HG02798 (cell line): ENCODE results near the gene RIBC1.
"Not testable (repeated sequence)": the region's sequence is repeated elsewhere in the genome, so short reads cannot be mapped to it uniquely, and the experiment has no call there.

Source experiments
- ATAC-seq: cut with Tn5 transposase; IDR thresholded peaks from one replicate; pipeline ENCODE4 v1.9.1; 2021; ENCODE audit warnings: mild to moderate bottlenecking; ENCODE audit not compliant: unreplicated experiment, poor library complexity

The RIBC1 gene

GRCh38 chrX:53433651-53434639, 11.3 kb downstream of the RIBC1 start, which contains the start of gene HSD17B10:
TSS of gene HSD17B10 (minus strand) at chrX:53434370. CDS start at chrX:53434345, 25 bp downstream.
- ATAC-seq, result peak; percentile 98

GRCh38 chrX:53435997-53436396, 13.3 kb downstream of the RIBC1 start:
- ATAC-seq, result peak; percentile 67

DNA sequence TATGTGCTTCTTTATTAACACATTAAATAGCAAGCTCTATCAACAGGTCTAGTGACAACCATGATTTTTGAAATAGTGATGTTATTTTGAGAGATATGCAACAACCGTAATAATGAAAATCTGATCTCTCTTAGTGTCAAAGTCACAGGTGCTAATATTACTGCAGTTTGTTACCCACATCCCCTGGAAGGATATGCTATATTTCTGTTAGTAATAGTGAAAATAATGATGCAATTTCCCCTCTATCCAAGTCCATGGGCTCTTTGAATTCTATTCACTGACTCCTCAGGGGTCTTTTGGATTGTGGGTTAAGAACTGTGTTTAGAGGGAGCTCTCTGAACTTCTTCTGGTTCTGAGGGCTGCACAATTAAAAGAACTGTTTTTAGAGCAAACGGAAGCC, 14.5 kb downstream of the RIBC1 start:
- ATAC-seq, result no peak

GRCh38 chrX:53438174-53438831, 15.6 kb downstream of the RIBC1 start:
- no peak for ATAC-seq

GRCh38 chrX:53438832-53439230, 16.2 kb downstream of the RIBC1 start:
- ATAC-seq, result no peak

DNA sequence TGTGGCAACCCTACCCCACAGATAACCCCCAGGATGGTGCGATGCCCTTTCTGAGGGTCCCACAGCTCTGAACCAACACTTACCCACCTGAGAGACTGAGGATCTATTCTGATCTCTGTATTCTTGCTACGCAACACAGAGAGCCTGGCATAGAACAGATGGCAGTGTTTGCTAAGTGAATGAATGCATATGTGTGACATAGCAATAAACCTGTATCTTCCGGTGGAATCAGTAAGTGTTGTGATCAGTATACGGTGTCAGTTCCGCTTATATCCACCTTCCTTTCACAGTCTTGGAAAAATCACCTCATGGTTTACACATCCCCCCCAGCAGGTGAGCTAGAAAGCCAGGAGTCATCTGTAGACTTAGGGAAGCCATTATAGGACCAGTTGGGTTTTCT, 17.4 kb downstream of the RIBC1 start:
- ATAC-seq, result no peak

GRCh38 chrX:53440621-53441517, 18.2 kb downstream of the RIBC1 start:
- ATAC-seq, result no peak

DNA sequence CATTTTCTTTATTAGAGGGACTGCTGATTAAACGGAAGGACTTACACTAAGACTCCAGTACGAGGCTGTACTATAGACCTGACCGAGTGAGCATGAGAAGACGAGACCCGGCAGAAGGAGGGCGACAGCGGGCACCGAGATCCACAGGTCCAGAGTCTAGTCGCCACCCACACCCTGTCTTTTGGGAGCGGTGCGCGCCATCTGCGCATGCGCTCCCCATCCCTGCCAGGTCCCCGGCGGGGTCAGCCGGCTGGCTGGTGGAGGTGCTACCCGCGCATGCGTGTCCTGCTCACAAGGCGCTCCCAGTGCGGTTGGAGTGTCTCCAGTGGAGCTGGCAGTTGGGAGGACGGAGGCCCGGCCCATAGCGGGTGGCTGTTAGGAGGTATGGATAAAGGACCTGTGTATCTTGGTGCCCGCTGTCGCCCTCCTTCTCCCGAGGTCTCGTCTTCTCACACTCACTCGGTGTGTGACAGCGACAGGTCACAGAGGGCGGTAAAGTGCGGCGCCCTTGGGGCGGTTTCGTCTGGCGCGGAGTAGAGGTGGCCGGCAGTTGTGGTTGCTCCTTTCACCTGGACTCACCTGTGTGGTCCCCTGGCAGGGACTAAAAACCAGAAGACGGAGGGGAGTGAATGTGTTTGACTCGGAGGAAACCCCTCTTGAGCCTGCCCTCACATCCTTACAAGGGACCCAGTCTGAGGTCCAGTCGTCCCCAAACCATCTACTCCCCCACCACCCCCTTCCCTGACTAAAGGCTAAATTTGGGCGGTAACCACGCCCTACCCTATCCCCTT, 19.1 kb downstream of the RIBC1 start:
- peak; percentile 82 for ATAC-seq

DNA sequence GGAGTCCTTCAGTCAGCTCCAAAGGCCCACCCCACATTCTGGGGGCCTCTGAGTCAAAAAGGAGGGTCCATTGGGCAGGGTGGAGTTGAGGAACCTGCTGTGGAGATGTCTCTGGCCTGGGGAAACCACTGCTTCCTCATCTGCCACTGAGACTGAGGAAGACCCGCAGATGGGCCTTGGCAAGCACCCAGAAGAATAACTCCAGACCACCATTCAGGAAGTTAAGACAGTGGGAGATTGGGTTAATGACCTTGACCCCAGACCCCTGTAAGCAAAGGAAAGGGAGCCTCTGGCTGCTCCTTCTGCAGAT, 19.6 kb downstream of the RIBC1 start:
- no peak for ATAC-seq

DNA sequence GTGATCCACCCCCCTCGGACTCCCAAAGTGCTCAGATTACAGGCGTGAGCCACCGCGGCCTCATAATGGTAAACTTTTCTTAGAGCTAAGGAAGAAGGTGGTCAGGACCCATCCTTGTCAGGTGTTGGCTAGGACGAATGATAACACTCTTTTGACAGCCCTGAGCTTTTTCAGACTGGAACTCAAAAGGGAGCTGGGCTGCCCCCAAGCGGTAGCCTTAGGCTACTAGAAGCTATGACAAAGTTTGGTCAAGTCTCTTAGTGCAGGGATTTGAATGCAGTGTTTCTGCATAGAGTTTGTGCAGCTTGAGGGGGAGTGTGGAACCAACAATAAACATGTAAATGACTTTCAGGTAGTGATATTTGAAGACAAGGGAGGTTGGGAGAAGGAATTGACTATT, 23.3 kb downstream of the RIBC1 start:
- ATAC-seq, result no peak

DNA sequence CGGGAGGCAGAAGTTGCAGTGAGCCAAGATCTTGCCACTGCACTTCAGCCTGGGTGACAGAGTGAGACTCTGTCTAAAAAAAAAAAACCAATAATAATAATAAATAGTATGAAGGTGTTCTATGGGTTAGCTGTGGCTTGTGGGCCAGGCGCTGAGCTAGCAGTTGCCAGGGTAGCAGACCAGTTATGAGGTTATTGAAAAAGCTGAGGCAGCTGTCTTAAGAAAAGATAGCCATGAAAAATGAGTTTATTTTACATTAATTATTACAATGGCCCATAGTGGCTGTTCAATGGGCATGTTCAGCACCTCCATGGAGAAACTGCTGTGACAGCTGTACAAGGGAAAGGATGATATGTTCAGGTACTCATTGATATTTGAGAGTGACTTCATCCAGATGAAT, 24.8 kb downstream of the RIBC1 start:
- no peak for ATAC-seq

DNA sequence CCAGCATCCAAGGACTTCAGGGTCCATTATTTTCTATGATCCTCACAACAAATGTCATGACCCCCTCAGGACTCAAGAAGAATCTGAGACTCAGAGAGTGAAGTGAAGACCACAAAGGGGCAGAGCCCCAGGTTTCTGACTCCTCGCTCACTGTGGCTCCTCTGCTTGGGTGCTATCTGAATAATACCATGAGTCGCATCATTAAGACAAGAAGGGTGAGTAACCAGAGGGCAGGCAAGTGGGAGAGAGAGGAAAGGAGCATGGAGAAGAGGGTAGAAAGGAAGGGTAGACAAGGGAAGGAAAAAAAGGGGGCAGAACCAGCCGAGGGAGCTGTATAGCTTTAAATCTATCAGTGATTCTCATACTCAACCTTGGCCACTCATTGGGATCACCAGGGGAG, 27.0 kb downstream of the RIBC1 start:
- ATAC-seq, result no peak

GRCh38 chrX:53452812-53453211, 30.1 kb downstream of the RIBC1 start:
- ATAC-seq, result no peak

- ATAC-seq, result no peak
Measured at GRCh38 chrX:53456254-53456653, 33.6 kb downstream of the RIBC1 start.

DNA sequence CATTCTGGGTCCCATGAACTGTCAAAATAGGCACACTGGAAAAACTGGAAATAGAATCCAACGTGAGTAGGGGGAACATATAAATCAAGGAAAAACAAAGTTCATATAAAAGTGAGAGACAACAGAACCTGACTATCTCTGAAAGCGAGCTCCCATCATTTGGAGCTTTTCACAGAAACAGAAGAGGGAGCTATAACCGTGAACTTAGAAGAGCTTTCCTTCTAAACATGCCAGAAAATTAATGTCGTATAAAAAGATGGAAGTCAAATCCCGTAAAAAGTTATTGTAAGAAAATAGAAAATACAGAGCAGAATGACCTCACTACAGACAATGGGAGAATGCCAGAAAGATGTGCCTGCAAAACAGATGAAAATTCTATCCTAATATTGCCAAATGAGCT, 35.4 kb downstream of the RIBC1 start:
- ATAC-seq, result no peak

DNA sequence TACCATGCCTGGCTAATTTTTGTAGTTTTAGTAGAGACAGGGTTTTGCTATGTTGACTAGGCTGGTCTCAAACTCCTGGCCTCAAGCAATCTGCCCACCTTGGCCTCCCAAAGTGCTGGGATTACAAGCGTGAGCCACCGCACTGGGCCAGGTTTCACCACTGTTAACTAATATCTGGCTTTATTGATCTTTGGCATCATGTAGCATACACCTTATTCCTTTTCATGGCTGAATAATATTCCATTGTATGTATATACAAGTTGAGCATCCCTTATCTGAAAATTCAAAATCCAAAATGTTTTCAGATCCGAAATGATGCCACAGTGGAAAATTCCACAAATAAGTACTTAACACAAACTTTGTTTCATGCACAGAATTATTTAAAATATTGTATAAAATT, 46.0 kb downstream of the RIBC1 start:
- not testable (repeated sequence) for ATAC-seq

DNA sequence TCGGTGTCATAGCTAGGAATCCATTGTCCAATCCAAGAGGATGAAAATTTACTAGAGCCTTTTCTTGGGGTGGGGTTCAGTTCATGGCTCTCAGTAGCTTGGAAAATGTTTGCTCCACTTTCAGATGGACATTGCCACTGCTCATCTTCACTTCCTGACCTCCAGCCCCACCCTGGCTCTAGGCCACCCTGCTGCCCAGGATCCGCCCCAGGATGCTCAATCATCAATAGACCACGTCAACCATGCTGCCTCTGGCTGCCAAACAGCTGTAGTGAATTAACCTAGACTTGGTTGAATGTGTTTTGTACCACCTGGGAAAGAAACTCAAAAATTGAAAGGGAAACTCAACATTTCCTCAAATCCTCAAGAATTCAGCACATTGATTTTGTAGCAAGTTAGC, 48.7 kb downstream of the RIBC1 start:
- no peak for ATAC-seq

DNA sequence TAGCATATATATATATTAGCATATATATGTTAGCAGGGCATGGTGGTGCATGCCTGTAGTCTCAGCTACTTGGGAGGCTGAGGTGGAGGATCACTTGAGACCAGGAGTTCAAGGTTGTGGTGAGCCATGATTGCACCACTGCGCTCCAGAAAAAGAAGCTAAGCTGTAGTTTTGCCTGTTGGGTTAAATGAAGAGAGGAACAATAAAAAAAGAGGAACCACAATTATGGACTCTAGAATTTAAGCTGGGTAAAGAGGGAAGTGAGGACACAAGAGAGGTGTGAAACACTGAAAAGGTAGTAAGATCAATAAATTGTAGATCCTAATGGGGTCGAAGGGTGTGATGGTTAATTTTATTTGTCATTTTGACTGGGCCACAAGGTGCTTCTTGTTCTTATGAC, 52.0 kb downstream of the RIBC1 start:
- ATAC-seq, result no peak

- ATAC-seq, result no peak
Measured at GRCh38 chrX:53476371-53476770, 53.7 kb downstream of the RIBC1 start.

DNA sequence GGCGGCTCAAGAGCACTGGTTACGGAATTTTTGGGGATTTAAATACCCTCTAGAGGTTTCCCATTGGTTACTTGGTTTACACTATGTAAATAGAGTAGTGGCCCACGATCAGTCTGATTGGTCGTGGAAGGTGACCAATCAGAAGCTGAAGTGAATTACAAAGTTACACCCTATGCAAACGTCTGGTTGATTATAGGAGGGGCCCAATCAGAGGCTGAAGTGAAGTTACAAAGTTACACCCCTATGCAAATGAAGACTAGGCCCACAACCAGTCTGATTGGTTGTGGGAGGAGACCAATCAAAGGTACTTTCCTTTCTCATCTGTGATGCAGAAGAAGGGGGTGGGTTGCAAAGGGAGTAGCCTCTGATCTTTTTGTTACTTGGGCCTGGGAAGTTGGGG, 56.6 kb downstream of the RIBC1 start:
- no peak for ATAC-seq
